Measurements from ENCODE around the gene NOL3. TPM values are rescaled to one million over a fixed set of nuclear protein-coding genes. Genes with fewer than 3 reads are reported as not detected.

NOL3 gene
- total and polyA plus RNA-seq, 2 of the 13 experiments (the other 11 are each of a cell fraction or from before 2014, with no cell fraction given) = 5.7 to 20.5 TPM

- TF ChIP-seq ZBED4 (CRISPR knock-in tag; IDR thresholded peaks at IDR 0.05; ENCODE audit: borderline replicate concordance) (no peak), CENPT (CRISPR knock-in tag; IDR thresholded peaks at IDR 0.05; ENCODE audit: low read depth) (peak; percentile 67; the same call in 1 of the 2 replicates), ATF7 (IDR thresholded peaks at IDR 0.05) (no peak), ATF7 (CRISPR knock-in tag; IDR thresholded peaks at IDR 0.05) (no peak), ZNF589 (CRISPR knock-in tag; conservative IDR thresholded peaks at IDR 0.05) (peak; percentile 77; the same call in 1 of the 2 replicates), MAFF (IDR thresholded peaks at IDR 0.05; ENCODE audit: low read depth, low read length) (no peak), TCF7L2 (IDR thresholded peaks at IDR 0.05; ENCODE audit: low read depth, low read length) (no peak), NBN (conservative IDR thresholded peaks at IDR 0.05) (no peak), ZNF850 (CRISPR knock-in tag; conservative IDR thresholded peaks at IDR 0.05) (no peak), GTF2F1 (IDR thresholded peaks at IDR 0.05; ENCODE audit: low read length) (no peak), SKIL (CRISPR knock-in tag; IDR thresholded peaks at IDR 0.05; ENCODE audit: borderline replicate concordance) (peak; percentile 45; the same call in 1 of the 2 replicates), HOXA3 (CRISPR knock-in tag; IDR thresholded peaks at IDR 0.05) (peak; percentile 84), TMF1 (CRISPR knock-in tag; IDR thresholded peaks at IDR 0.05; ENCODE audit: low read depth) (peak; percentile 51; the same call in 1 of the 2 replicates), ZBTB14 (CRISPR knock-in tag; IDR thresholded peaks at IDR 0.05) (peak; percentile 73), PCBP1 (IDR thresholded peaks at IDR 0.05; ENCODE audit: borderline replicate concordance, low read depth, low read length) (no peak), ZNF792 (CRISPR knock-in tag; IDR thresholded peaks at IDR 0.05) (no peak), MTA3 (CRISPR knock-in tag; IDR thresholded peaks at IDR 0.05) (no peak), ZBTB25 (CRISPR knock-in tag; IDR thresholded peaks at IDR 0.05) (no peak), CTCF (CRISPR knock-in tag; IDR thresholded peaks at IDR 0.05) (peak; percentile 36), FOXM1 (CRISPR knock-in tag; IDR thresholded peaks at IDR 0.05) (no peak)
These were observed 7.7 kb downstream of the NOL3 start (continued) for GRCh38 chr16:67177743-67178699.
